Measurements from ENCODE around the gene CCDC102B. TPM values are rescaled to one million over a fixed set of nuclear protein-coding genes. Genes with fewer than 3 reads are reported as not detected.

The CCDC102B gene
- total and polyA plus RNA-seq, 2 of the 8 experiments (the other 6 are each of a cell fraction or from before 2014, with no cell fraction given): 0.80 to 1.1 TPM

GRCh38 chr18:68916734-68917133, 118.9 kb downstream of the CCDC102B start (continued):
- TF ChIP-seq TCF12 (IDR thresholded peaks at IDR 0.05; ENCODE audit: low read depth, low read length): no peak
- TF ChIP-seq RBBP5 (IDR thresholded peaks at IDR 0.05; ENCODE audit: borderline replicate concordance, low read depth, low read length): no peak
- no peak for TF ChIP-seq BCL11A (IDR thresholded peaks at IDR 0.05; ENCODE audit: low read depth in 2 of 2, low read length in 2 of 2)
